GM12873 (cell line): ENCODE measurements around the gene TBC1D26.
"Not testable (repeated sequence)": the region's sequence is repeated elsewhere in the genome, so short reads cannot be mapped to it uniquely, and the experiment has no call there.

Experiments used
- CTCF ChIP-seq: IDR thresholded peaks from 2 replicates; pipeline ENCODE4 v1.5.1; 2012; ENCODE audit warnings: low read depth, mild to moderate bottlenecking, moderate library complexity, low read length, control low read depth; ENCODE audit not compliant: insufficient read depth; ENCODE audit errors: missing control alignments

TBC1D26 gene

GRCh38 chr17:15731900-15732299 lies at the start of gene TBC1D26:
TBC1D26 (plus strand) TSS chr17:15732283; CDS start chr17:15735349, 3,066 bp downstream.
- TF ChIP-seq CTCF = not testable (repeated sequence)

- not testable (repeated sequence) for TF ChIP-seq CTCF
These were observed 48.1 kb upstream of the TBC1D26 start, which contains the start of gene TRIM16 for GRCh38 chr17:15683824-15684478. TRIM16 (minus strand) TSS chr17:15684311; CDS start chr17:15651609, 32,702 bp downstream.

- not testable (repeated sequence) for TF ChIP-seq CTCF
These were observed 32.6 kb upstream of the TBC1D26 start, which contains the start of gene ZNF286A for GRCh38 chr17:15699413-15699924. ZNF286A (plus strand) TSS chr17:15699752; CDS start chr17:15700330, 578 bp downstream.

GRCh38 chr17:15738066-15738465 lies 6.0 kb downstream of the TBC1D26 start:
- TF ChIP-seq CTCF = no peak

- TF ChIP-seq CTCF = no peak
These were observed 8.6 kb downstream of the TBC1D26 start for GRCh38 chr17:15740570-15741120.

- TF ChIP-seq CTCF = no peak
These were observed 9.5 kb downstream of the TBC1D26 start for GRCh38 chr17:15741624-15742023.

GRCh38 chr17:15742051-15742795 lies 10.1 kb downstream of the TBC1D26 start:
- no peak for TF ChIP-seq CTCF
